ENCODE results near the gene UNK.

DNA sequence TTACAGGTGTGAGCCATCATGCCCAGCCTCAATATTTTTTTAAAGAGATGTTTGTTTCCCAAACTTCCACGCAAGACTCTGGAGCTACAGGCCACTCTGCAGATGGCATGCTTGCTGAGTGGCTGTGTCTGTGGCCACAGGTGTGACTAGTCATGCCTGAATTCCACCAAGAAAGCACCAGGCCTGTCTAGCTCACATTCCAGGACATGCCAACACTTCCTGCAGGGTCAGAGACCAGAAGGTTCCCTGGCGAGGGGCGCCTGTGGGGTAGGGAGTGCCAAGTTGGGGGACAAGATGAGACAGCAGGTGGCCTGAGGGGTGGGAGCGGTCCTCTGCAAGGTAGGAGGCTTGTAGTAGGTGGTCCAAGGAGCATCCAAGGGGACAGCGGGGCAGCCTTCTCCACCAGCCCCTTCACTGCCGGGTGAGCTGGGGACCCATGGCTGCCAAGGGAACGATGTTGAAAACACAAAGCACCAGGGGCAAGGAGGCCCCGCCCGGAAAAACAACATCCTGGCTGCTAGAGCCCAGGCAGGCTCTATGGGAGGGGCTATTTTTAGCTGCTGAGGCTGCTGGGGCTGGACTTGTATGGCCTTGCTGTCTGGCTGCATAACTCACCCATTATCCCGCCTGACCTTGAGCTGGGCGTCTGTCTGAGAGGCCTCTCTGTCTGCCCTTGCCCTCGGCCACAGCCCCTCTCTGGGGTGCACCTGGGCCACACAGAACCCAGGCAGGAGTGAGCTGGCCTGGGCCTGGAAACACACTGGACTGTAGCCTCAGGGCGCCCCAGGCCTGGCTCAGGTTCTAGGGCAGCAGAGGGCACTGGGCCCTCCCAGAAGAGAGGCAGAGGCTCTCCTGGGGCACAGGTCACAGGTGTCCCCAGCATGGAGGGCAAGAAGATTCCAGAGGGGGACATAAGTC, 88.1 kb downstream of the UNK start:
- TF ChIP-seq EGR1 (IDR thresholded peaks at IDR 0.05; ENCODE audit: low read depth in 2 of 2) (no peak), NR2F2 (IDR thresholded peaks at IDR 0.05) (peak; percentile 17), MAX (IDR thresholded peaks at IDR 0.05) (no peak), YY1 (IDR thresholded peaks at IDR 0.05) (no peak)
- TF ChIP-seq, protein P1, sequence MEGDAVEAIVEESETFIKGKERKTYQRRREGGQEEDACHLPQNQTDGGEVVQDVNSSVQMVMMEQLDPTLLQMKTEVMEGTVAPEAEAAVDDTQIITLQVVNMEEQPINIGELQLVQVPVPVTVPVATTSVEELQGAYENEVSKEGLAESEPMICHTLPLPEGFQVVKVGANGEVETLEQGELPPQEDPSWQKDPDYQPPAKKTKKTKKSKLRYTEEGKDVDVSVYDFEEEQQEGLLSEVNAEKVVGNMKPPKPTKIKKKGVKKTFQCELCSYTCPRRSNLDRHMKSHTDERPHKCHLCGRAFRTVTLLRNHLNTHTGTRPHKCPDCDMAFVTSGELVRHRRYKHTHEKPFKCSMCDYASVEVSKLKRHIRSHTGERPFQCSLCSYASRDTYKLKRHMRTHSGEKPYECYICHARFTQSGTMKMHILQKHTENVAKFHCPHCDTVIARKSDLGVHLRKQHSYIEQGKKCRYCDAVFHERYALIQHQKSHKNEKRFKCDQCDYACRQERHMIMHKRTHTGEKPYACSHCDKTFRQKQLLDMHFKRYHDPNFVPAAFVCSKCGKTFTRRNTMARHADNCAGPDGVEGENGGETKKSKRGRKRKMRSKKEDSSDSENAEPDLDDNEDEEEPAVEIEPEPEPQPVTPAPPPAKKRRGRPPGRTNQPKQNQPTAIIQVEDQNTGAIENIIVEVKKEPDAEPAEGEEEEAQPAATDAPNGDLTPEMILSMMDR (IDR thresholded peaks at IDR 0.05; ENCODE audit: low read depth, low read length, missing input control) = no peak
- TF ChIP-seq, protein P2, sequence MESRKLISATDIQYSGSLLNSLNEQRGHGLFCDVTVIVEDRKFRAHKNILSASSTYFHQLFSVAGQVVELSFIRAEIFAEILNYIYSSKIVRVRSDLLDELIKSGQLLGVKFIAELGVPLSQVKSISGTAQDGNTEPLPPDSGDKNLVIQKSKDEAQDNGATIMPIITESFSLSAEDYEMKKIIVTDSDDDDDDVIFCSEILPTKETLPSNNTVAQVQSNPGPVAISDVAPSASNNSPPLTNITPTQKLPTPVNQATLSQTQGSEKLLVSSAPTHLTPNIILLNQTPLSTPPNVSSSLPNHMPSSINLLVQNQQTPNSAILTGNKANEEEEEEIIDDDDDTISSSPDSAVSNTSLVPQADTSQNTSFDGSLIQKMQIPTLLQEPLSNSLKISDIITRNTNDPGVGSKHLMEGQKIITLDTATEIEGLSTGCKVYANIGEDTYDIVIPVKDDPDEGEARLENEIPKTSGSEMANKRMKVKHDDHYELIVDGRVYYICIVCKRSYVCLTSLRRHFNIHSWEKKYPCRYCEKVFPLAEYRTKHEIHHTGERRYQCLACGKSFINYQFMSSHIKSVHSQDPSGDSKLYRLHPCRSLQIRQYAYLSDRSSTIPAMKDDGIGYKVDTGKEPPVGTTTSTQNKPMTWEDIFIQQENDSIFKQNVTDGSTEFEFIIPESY (IDR thresholded peaks at IDR 0.05) = no peak
- TF ChIP-seq, protein P3, sequence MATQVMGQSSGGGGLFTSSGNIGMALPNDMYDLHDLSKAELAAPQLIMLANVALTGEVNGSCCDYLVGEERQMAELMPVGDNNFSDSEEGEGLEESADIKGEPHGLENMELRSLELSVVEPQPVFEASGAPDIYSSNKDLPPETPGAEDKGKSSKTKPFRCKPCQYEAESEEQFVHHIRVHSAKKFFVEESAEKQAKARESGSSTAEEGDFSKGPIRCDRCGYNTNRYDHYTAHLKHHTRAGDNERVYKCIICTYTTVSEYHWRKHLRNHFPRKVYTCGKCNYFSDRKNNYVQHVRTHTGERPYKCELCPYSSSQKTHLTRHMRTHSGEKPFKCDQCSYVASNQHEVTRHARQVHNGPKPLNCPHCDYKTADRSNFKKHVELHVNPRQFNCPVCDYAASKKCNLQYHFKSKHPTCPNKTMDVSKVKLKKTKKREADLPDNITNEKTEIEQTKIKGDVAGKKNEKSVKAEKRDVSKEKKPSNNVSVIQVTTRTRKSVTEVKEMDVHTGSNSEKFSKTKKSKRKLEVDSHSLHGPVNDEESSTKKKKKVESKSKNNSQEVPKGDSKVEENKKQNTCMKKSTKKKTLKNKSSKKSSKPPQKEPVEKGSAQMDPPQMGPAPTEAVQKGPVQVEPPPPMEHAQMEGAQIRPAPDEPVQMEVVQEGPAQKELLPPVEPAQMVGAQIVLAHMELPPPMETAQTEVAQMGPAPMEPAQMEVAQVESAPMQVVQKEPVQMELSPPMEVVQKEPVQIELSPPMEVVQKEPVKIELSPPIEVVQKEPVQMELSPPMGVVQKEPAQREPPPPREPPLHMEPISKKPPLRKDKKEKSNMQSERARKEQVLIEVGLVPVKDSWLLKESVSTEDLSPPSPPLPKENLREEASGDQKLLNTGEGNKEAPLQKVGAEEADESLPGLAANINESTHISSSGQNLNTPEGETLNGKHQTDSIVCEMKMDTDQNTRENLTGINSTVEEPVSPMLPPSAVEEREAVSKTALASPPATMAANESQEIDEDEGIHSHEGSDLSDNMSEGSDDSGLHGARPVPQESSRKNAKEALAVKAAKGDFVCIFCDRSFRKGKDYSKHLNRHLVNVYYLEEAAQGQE (IDR thresholded peaks at IDR 0.05) = no peak
- TF ChIP-seq, protein P4, sequence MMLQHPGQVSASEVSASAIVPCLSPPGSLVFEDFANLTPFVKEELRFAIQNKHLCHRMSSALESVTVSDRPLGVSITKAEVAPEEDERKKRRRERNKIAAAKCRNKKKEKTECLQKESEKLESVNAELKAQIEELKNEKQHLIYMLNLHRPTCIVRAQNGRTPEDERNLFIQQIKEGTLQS (IDR thresholded peaks at IDR 0.05) = no peak
